Nephron (organoid): ENCODE results near the gene SACM1L.

ENCODE experiments used
- H3K27ac Mint-ChIP-seq, 3 experiments: 2 replicates each; pipeline ENCODE4 v1.8.0; 2020; ENCODE audit warnings: mixed read lengths in 3 of 3, mild to moderate bottlenecking in 2 of 3, moderate library complexity in 1 of 3
- H3K27me3 Mint-ChIP-seq: 2 replicates; pipeline ENCODE4 v1.8.0; 2021; ENCODE audit warnings: low read depth, mild to moderate bottlenecking, moderate library complexity, mixed read lengths
- H3K36me3 Mint-ChIP-seq: 2 replicates; pipeline ENCODE4 v1.8.0; 2020; ENCODE audit warnings: low read depth, mixed read lengths
- H3K4me1 Mint-ChIP-seq: 2 replicates; pipeline ENCODE4 v1.8.0; 2020; ENCODE audit warnings: mixed read lengths
- H3K4me3 Mint-ChIP-seq, 3 experiments: 2 replicates each; pipeline ENCODE4 v1.8.0; 2020; ENCODE audit warnings: mild to moderate bottlenecking in 3 of 3, mixed read lengths in 3 of 3, moderate library complexity in 2 of 3
- H3K9me3 Mint-ChIP-seq: 2 replicates; pipeline ENCODE4 v1.8.0; 2020; ENCODE audit warnings: mixed read lengths
- CTCF ChIP-seq, 3 experiments: fragments of 200-600 bp; sonication (generic); IDR thresholded peaks; one replicate each; pipeline ENCODE4 v1.5.0; 2021; ENCODE audit warnings: antibody characterized with exemption in 3 of 3; ENCODE audit not compliant: unreplicated experiment in 3 of 3

The SACM1L gene

GRCh38 chr3:45681221-45681620 is 8.0 kb upstream of the SACM1L start:
- Mint-ChIP-seq H3K36me3 (peaks cover 16% of the 10 kb centered on the region), H3K4me3 (no peak overlapping the region), H3K4me1 (peaks cover 11% of the 10 kb centered on the region), H3K27me3 (peaks cover 9% of the 10 kb centered on the region), H3K27ac (no peak overlapping the region), H3K9me3 (no peaks in the 10 kb centered on the region)
- no peak for TF ChIP-seq CTCF (IDR thresholded peaks at IDR 0.05; ENCODE audit: unreplicated experiment in 3 of 3)

- no peak for TF ChIP-seq CTCF (IDR thresholded peaks at IDR 0.05; ENCODE audit: unreplicated experiment in 3 of 3)
- H3K4me1 Mint-ChIP-seq: peaks cover 6% of the 10 kb centered on the region
Measured at GRCh38 chr3:45681846-45682245, 7.3 kb upstream of the SACM1L start.

GRCh38 chr3:45682311-45682710 is 6.9 kb upstream of the SACM1L start:
- H3K9me3 Mint-ChIP-seq: no peaks in the 10 kb centered on the region
- no peak overlapping the region for H3K4me3 Mint-ChIP-seq
- H3K27me3 Mint-ChIP-seq: peaks cover 4% of the 10 kb centered on the region
- no peak for TF ChIP-seq CTCF (IDR thresholded peaks at IDR 0.05; ENCODE audit: unreplicated experiment in 3 of 3)
- H3K4me1 Mint-ChIP-seq: peaks cover 5% of the 10 kb centered on the region
- no peak overlapping the region for H3K27ac Mint-ChIP-seq
- H3K36me3 Mint-ChIP-seq: peaks cover 11% of the 10 kb centered on the region

More at GRCh38 chr3:45681846-45682245, 7.3 kb upstream of the SACM1L start:
- Mint-ChIP-seq H3K9me3 (no peaks in the 10 kb centered on the region), H3K27me3 (peaks cover 4% of the 10 kb centered on the region), H3K36me3 (peaks cover 11% of the 10 kb centered on the region), H3K4me3 (no peak overlapping the region), H3K27ac (no peak overlapping the region)

GRCh38 chr3:45682786-45683185 is 6.4 kb upstream of the SACM1L start:
- Mint-ChIP-seq H3K4me3 (no peak overlapping the region), H3K9me3 (no peaks in the 10 kb centered on the region)

GRCh38 chr3:45683417-45684326 is 5.5 kb upstream of the SACM1L start:
- H3K27me3 Mint-ChIP-seq: peaks cover 4% of the 10 kb centered on the region

More at GRCh38 chr3:45682786-45683185, 6.4 kb upstream of the SACM1L start:
- H3K4me1 Mint-ChIP-seq: peaks cover 5% of the 10 kb centered on the region
- peaks cover 4% of the 10 kb centered on the region for H3K27me3 Mint-ChIP-seq
- H3K27ac Mint-ChIP-seq: no peak overlapping the region
- no peak for TF ChIP-seq CTCF (IDR thresholded peaks at IDR 0.05; ENCODE audit: unreplicated experiment in 3 of 3)
- peaks cover 11% of the 10 kb centered on the region for H3K36me3 Mint-ChIP-seq

More at GRCh38 chr3:45683417-45684326, 5.5 kb upstream of the SACM1L start:
- peaks cover 10% of the 10 kb centered on the region for H3K4me1 Mint-ChIP-seq
- peaks cover 11% of the 10 kb centered on the region for H3K36me3 Mint-ChIP-seq
- H3K27ac Mint-ChIP-seq: no peak overlapping the region
- TF ChIP-seq CTCF (IDR thresholded peaks at IDR 0.05; ENCODE audit: unreplicated experiment in 3 of 3): no peak
- H3K4me3 Mint-ChIP-seq: peak overlapping the region in 1 of 3 experiments; percentile 18
- H3K9me3 Mint-ChIP-seq: no peaks in the 10 kb centered on the region
